IMR-90 (cell line): Measurements from ENCODE around the gene CLCF1. TPM values are rescaled to one million over a fixed set of nuclear protein-coding genes. Genes with fewer than 3 reads are reported as not detected.
A peak's percentile ranks its signal among the peaks of the same experiment; 100 is the strongest.

Source experiments
- ATAC-seq: fragments of 200-7000 bp; cut with Tn5 transposase; 2 replicates; pipeline ENCODE4 v1.9.1; 2020; ENCODE audit warnings: low read depth, mild to moderate bottlenecking, moderate library complexity
- BruUV-seq: library from RNA; stranded (reverse); fragments of 400-500 nt; replicated peaks from 2 replicates; lab custom pipeline; 2021; lab: Mats Ljungman, UMichigan
- CTCF ChIA-PET: fragments of 300-600 bp; formaldehyde crosslinking; extraction: SDS; loops from one replicate; lab custom pipeline; 2021; ENCODE audit warnings: antibody characterized with exemption; lab: Yijun Ruan, JAX
- POLR2A ChIA-PET: fragments of 300-600 bp; sonication (Branson Sonifier 250); formaldehyde crosslinking; loops from one replicate; lab custom pipeline; 2022; ENCODE audit warnings: antibody characterized with exemption; ENCODE audit not compliant: unreplicated experiment; lab: Charles Lee
- DNase-seq: peaks from one replicate; pipeline ENCODE4 v3.0.0; 2013
- H2AFZ ChIP-seq: replicated peaks from 2 replicates; pipeline ENCODE3; 2013; ENCODE audit warnings: low read length, mild to moderate bottlenecking; ENCODE audit not compliant: poor library complexity
- H2AK5ac ChIP-seq: 2 replicates; pipeline ENCODE4 v1.6.1; 2013; ENCODE audit warnings: low read depth, low read length, inconsistent platforms
- H2AK9ac ChIP-seq: replicated peaks from 2 replicates; pipeline ENCODE3; 2013; ENCODE audit warnings: mild to moderate bottlenecking, low read depth, low read length, moderate library complexity; ENCODE audit not compliant: poor library complexity
- H2BK120ac ChIP-seq: 2 replicates; pipeline ENCODE4 v1.6.1; 2013; ENCODE audit warnings: low read depth, low read length, inconsistent platforms
- H2BK15ac ChIP-seq: 3 replicates; pipeline ENCODE4 v1.6.1; 2013; ENCODE audit warnings: low read depth, low read length, inconsistent platforms
- H2BK20ac ChIP-seq: 2 replicates; pipeline ENCODE4 v1.6.1; 2013; ENCODE audit warnings: low read depth, mild to moderate bottlenecking, inconsistent platforms, low read length, moderate library complexity
- H2BK5ac ChIP-seq: 2 replicates; pipeline ENCODE4 v1.6.1; 2013; ENCODE audit warnings: mild to moderate bottlenecking, low read depth, low read length, inconsistent platforms; ENCODE audit not compliant: poor library complexity, severe bottlenecking
- H3K14ac ChIP-seq: replicated peaks from 2 replicates; pipeline ENCODE4 v1.6.1; 2013; ENCODE audit warnings: low read depth, low read length, inconsistent platforms
- H3K18ac ChIP-seq: 2 replicates; pipeline ENCODE4 v1.6.1; 2013; ENCODE audit warnings: low read depth, low read length, control low read depth
- H3K23ac ChIP-seq: 2 replicates; pipeline ENCODE4 v1.6.1; 2013; ENCODE audit warnings: low read depth, low read length, inconsistent platforms
- H3K27ac ChIP-seq: 2 replicates; pipeline ENCODE4 v1.5.1; 2013; ENCODE audit warnings: mild to moderate bottlenecking, control low read depth, low read length; ENCODE audit not compliant: insufficient read depth
- H3K27me3 ChIP-seq: 2 replicates; pipeline ENCODE4 v1.6.1; 2013; ENCODE audit warnings: low read length; ENCODE audit not compliant: control insufficient read depth, insufficient read depth
- H3K36me3 ChIP-seq: 2 replicates; pipeline ENCODE4 v1.6.1; 2013; ENCODE audit warnings: low read length, mixed read lengths; ENCODE audit not compliant: control insufficient read depth, insufficient read depth
- H3K4ac ChIP-seq: 2 replicates; pipeline ENCODE4 v1.6.1; 2013; ENCODE audit warnings: low read depth, low read length, inconsistent platforms
- H3K4me1 ChIP-seq: 2 replicates; pipeline ENCODE4 v1.6.1; 2013; ENCODE audit warnings: low read length, mixed read lengths; ENCODE audit not compliant: control insufficient read depth, insufficient read depth
- H3K4me2 ChIP-seq: 2 replicates; pipeline ENCODE4 v1.6.1; 2013; ENCODE audit warnings: low read depth, mild to moderate bottlenecking, control low read depth, low read length, moderate library complexity
- H3K4me3 ChIP-seq: 2 replicates; pipeline ENCODE4 v1.5.1; 2013; ENCODE audit warnings: low read depth, mild to moderate bottlenecking, control low read depth, low read length, moderate library complexity; ENCODE audit not compliant: insufficient read depth
- H3K56ac ChIP-seq: 2 replicates; pipeline ENCODE4 v1.6.1; 2013; ENCODE audit warnings: low read length, inconsistent platforms; ENCODE audit not compliant: insufficient read depth; ENCODE audit errors: extremely low read depth
- H3K79me1 ChIP-seq, 2 experiments: 2 replicates each; pipeline ENCODE4 v1.6.1; 2013; ENCODE audit warnings: low read length in 2 of 2, inconsistent platforms in 1 of 2, low read depth in 1 of 2
- H3K9ac ChIP-seq: 2 replicates; pipeline ENCODE4 v1.6.1; 2013; ENCODE audit warnings: low read depth, low read length, control low read depth
- H3K9me1 ChIP-seq: 2 replicates; pipeline ENCODE4 v1.6.1; 2013; ENCODE audit warnings: low read length, inconsistent platforms; ENCODE audit not compliant: insufficient read depth
- H3K9me3 ChIP-seq: 2 replicates; pipeline ENCODE4 v1.6.1; 2013; ENCODE audit warnings: low read length; ENCODE audit not compliant: control insufficient read depth, insufficient read depth
- H4K20me1 ChIP-seq: 2 replicates; pipeline ENCODE4 v1.6.1; 2013; ENCODE audit warnings: low read length, inconsistent platforms; ENCODE audit not compliant: insufficient read depth
- H4K5ac ChIP-seq: 2 replicates; pipeline ENCODE4 v1.6.1; 2013; ENCODE audit warnings: mild to moderate bottlenecking, low read depth, low read length, control low read depth
- H4K8ac ChIP-seq, 2 experiments: 2 replicates each; pipeline ENCODE4 v1.6.1; 2013; ENCODE audit warnings: low read depth in 2 of 2, low read length in 2 of 2, control low read depth in 1 of 2, inconsistent platforms in 1 of 2
- H4K91ac ChIP-seq: 2 replicates; pipeline ENCODE4 v1.6.1; 2013; ENCODE audit warnings: low read depth, low read length, inconsistent platforms; ENCODE audit not compliant: insufficient read depth
- BHLHE40 ChIP-seq: fragments of 150-350 bp; IDR thresholded peaks from 2 replicates; pipeline ENCODE4 v1.6.1; 2016; ENCODE audit warnings: mild to moderate bottlenecking, low read depth, low read length
- CEBPB ChIP-seq: IDR thresholded peaks from 2 replicates; pipeline ENCODE4 v1.6.1; 2012; ENCODE audit warnings: low read depth, low read length, improper control_type of control experiment
- CHD1 ChIP-seq: IDR thresholded peaks from 2 replicates; pipeline ENCODE4 v1.6.1; 2012; ENCODE audit warnings: low read depth, low read length, improper control_type of control experiment
- MXI1 ChIP-seq: IDR thresholded peaks from 2 replicates; pipeline ENCODE4 v1.6.1; 2012; ENCODE audit warnings: low read depth, mild to moderate bottlenecking, low read length, moderate library complexity, borderline replicate concordance
- NFE2L2 ChIP-seq: fragments of 150-350 bp; IDR thresholded peaks from 2 replicates; pipeline ENCODE4 v1.6.1; 2016; ENCODE audit warnings: low read depth, mild to moderate bottlenecking, low read length
- SMC3 ChIP-seq: fragments of 150-350 bp; IDR thresholded peaks from 2 replicates; pipeline ENCODE4 v1.6.1; 2016; ENCODE audit warnings: low read depth, mild to moderate bottlenecking, antibody characterized with exemption, low read length, moderate library complexity
- WGBS, 2 experiments: methylation state at CpG; one replicate each; pipeline versions ENCODE4 v1.1.5 to v1.1.7; 2013; ENCODE audit warnings: missing lambda C conversion rate in 2 of 2; ENCODE audit not compliant: insufficient read length in 1 of 2; ENCODE audit errors: extremely low coverage in 2 of 2; 5-methylcytosine and 5-hydroxymethylcytosine counted together
- dilution Hi-C: fragments of 300-500 bp; cut with HindIII; formaldehyde crosslinking; loops from one replicate; pipeline ENCODE4 v1.14.3; 2018; ENCODE audit warnings: low sequenced_read_pairs; ENCODE audit not compliant: unreplicated experiment
- in situ Hi-C: fragments of 300-500 bp; cut with MboI; formaldehyde crosslinking; loops from 3 replicates; pipeline ENCODE4 v1.14.3; 2019; ENCODE audit warnings: low sequenced_read_pairs, inconsistent platforms, mixed read lengths
- intact Hi-C: fragments of 100-400 bp; cut with micrococcal nuclease; formaldehyde crosslinking; loops from 2 replicates; pipeline ENCODE4 v1.10.0; 2022
- polyA plus RNA-seq, 3 experiments: library from polyadenylated mRNA; depleted of rRNA; stranded (reverse); fragments of >200 nt; gene quantifications; 2 replicates each; pipeline ENCODE4 v1.2.3, GENCODE V29; 2012; ENCODE audit warnings: low replicate concordance in 1 of 3
- total RNA-seq: library from RNA; depleted of rRNA; stranded (reverse); fragments of >200 nt; gene quantifications from 2 replicates; pipeline ENCODE4 v1.2.3, GENCODE V29; 2012

CLCF1 gene
- total and polyA plus RNA-seq, 2 of the 4 experiments (the other 2 are of a cell fraction) = 5.6 to 27.8 TPM

DNA sequence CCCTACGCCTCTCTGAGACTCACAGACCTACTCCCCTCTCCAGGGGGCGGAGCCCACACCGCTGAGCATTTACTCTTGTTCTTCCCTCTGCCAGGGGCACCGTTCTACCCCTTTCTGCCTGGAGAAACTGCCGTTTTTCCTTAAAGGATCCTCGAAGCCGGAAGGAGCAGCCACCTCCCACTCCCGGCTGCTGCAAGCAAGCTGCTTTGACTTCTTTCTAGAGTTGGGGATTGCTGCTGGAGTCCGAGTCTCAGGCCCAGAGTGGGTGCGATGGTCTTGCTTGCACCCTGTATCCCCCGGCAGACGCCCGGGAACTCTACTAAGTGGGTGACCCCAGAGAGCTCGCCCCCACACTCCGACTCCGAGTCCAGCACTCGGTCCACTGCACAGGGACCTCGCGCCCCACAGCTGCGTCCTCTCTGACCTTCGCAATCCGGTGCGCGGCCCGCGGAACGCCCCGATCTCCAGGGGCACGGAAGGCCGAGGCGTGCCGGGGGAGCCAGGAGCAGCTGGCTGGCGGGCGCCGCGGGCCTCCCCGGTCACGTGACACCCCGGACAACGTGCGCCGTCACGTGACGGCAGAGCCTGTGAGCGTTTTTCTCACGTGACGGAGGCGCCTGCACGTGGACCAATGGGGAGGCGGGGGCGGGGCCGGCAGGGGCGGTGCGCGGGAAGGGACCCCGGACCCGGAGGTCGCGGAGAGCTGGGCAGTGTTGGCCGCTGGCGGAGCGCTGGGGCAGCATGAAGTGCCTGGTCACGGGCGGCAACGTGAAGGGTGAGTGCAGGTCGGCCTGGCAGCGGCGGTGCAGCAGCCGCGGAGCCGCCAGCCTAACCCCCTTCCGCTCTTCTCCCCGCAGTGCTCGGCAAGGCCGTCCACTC is 18.1 kb upstream of the CLCF1 start, which contains the start of gene RAD9A (continued):
- TF ChIP-seq BHLHE40 (peak; percentile 96), MXI1 (peak; percentile 88; the same call in 1 of the 2 replicates), SMC3 (no peak)

GRCh38 chr11:67390947-67391303 is 17.5 kb upstream of the CLCF1 start:
- H2BK120ac ChIP-seq = no peak overlapping the region
- peak overlapping the region; percentile 87 for H3K4me2 ChIP-seq
- peak overlapping the region; percentile 0; the same call in 1 of the 2 replicates for H4K5ac ChIP-seq
- peak overlapping the region; percentile 92 for H3K27ac ChIP-seq
- in situ Hi-C loops (no loop called here), intact Hi-C loops (no loop called here), dilution Hi-C loops (no loop called here)
- peak overlapping the region; percentile 87 for H3K4me3 ChIP-seq
- H3K18ac ChIP-seq = no peak overlapping the region
- peak overlapping the region; percentile 99 for H2AFZ ChIP-seq
- no TSS peak for BruUV-seq
- H2BK20ac ChIP-seq = no peak overlapping the region
- ATAC-seq (no peak), DNase-seq (no peak)
- peak overlapping the region; percentile 86 for H3K9ac ChIP-seq
- peaks cover 5% of the 10 kb centered on the region; the same call in 1 of the 2 replicates for H4K20me1 ChIP-seq
- peaks cover 2% of the 10 kb centered on the region; the same call in 1 of the 2 replicates for H3K36me3 ChIP-seq
- H3K9me1 ChIP-seq = no peaks in the 10 kb centered on the region; the same call in 1 of the 2 replicates
- H3K9me3 ChIP-seq = no peaks in the 10 kb centered on the region
- WGBS, 2 experiments = 0% methylated on average over 4 of the region's 15 CpGs; no CpG with 5 or more reads in 1 of the 2 experiments
- H3K14ac ChIP-seq = peak overlapping the region; percentile 88; the same call in 1 of the 2 replicates
- peak overlapping the region; percentile 71; the same call in 1 of the 2 replicates for H3K23ac ChIP-seq
- H4K8ac ChIP-seq = peak overlapping the region; percentile 83 to 85; a peak in 3 of 4 replicates
- POLR2A ChIA-PET = interaction anchor here (0.6 to 1.3 kb wide), 3 partner anchors 11 to 36 kb away, joined by 3 read pairs; partner anchors contain the start of gene PPP1CA
- H4K91ac ChIP-seq = no peak overlapping the region
- peak overlapping the region; percentile 74 for H2BK5ac ChIP-seq
- CTCF ChIA-PET = no interaction called here
- TF ChIP-seq CEBPB (no peak), NFE2L2 (no peak), CHD1 (no peak)
- peaks cover 10 to 30% of the 10 kb centered on the region in 2 experiments; a peak in 3 of 4 replicates for H3K79me1 ChIP-seq
- H3K4me1 ChIP-seq = peaks cover 3% of the 10 kb centered on the region
- no peak overlapping the region for H2AK5ac ChIP-seq
- peak overlapping the region; percentile 90; the same call in 1 of the 2 replicates for H3K4ac ChIP-seq
- no peak overlapping the region; the same call in 2 of the 3 replicates for H2BK15ac ChIP-seq
- peak overlapping the region; percentile 79; the same call in 1 of the 2 replicates for H3K56ac ChIP-seq
- peak overlapping the region; percentile 99 for H2AK9ac ChIP-seq
- H3K27me3 ChIP-seq = no peaks in the 10 kb centered on the region; the same call in 1 of the 2 replicates
